ENCODE results near the gene BCAS1.

The BCAS1 gene

GRCh38 chr20:54103762-54104600, 33.6 kb upstream of the BCAS1 start:
- no peak for DNase-seq (ENCODE audit: low read depth)
- no peak overlapping the region for H3K4me3 ChIP-seq (ENCODE audit: low read depth, low read length)

GRCh38 chr20:54103067-54103761, 32.8 kb upstream of the BCAS1 start:
- DNase-seq (ENCODE audit: low read depth), result peak; percentile 23
- no peak overlapping the region for H3K4me3 ChIP-seq (ENCODE audit: low read depth, low read length)

GRCh38 chr20:54102543-54102942, 32.1 kb upstream of the BCAS1 start:
- no peak overlapping the region for H3K4me3 ChIP-seq (ENCODE audit: low read depth, low read length)
- DNase-seq (ENCODE audit: low read depth), result no peak

GRCh38 chr20:54100563-54100962, 30.2 kb upstream of the BCAS1 start:
- H3K4me3 ChIP-seq (ENCODE audit: low read depth, low read length), result no peak overlapping the region

GRCh38 chr20:54099894-54100293, 29.5 kb upstream of the BCAS1 start:
- no peak overlapping the region for H3K4me3 ChIP-seq (ENCODE audit: low read depth, low read length)
- DNase-seq (ENCODE audit: low read depth), result no peak

More at GRCh38 chr20:54100563-54100962, 30.2 kb upstream of the BCAS1 start:
- no peak for DNase-seq (ENCODE audit: low read depth)

DNA sequence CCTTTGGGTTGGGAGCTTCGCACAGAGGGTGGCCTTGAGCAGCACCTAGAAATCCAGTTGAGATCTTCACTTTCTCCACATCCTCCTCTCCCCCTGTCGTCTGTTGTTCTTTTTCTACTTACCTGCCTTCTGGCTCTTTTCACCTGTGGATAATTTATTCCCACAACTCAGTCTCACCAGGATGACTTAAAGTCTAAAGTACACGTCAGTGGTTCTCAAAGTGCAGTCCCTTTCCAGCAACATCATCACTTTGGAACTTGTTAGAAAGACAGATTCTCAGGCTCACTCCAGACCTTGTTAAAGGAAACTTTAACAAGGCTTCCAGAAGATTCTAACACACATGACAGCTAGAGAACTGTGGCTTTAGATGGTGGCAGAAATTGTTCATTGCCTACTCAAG, 27.7 kb upstream of the BCAS1 start:
- H3K4me3 ChIP-seq (ENCODE audit: low read depth, low read length), result no peak overlapping the region
- DNase-seq (ENCODE audit: low read depth), result no peak

- no peak for DNase-seq (ENCODE audit: low read depth)
- no peak overlapping the region for H3K4me3 ChIP-seq (ENCODE audit: low read depth, low read length)
Observed at GRCh38 chr20:54097236-54097529, 26.8 kb upstream of the BCAS1 start.

GRCh38 chr20:54095824-54096223, 25.4 kb upstream of the BCAS1 start:
- DNase-seq (ENCODE audit: low read depth), result no peak

DNA sequence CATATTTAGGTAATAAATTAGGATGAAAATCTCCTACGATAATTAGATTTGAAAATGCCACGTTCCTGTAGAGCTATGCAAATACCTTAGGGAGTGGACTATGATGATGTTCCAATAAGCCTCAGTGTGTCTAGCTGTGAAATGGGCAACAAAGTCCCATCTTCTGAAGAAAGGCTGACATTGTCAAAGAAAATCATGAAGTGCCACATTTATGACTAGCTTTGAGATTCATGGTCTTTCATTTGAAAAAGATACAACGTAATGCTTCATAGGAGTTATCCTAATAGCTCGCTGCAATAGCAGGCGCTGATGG, 23.8 kb upstream of the BCAS1 start:
- no peak overlapping the region for H3K4me3 ChIP-seq (ENCODE audit: low read depth, low read length)

More at GRCh38 chr20:54095824-54096223, 25.4 kb upstream of the BCAS1 start:
- H3K4me3 ChIP-seq (ENCODE audit: low read depth, low read length), result no peak overlapping the region

DNA sequence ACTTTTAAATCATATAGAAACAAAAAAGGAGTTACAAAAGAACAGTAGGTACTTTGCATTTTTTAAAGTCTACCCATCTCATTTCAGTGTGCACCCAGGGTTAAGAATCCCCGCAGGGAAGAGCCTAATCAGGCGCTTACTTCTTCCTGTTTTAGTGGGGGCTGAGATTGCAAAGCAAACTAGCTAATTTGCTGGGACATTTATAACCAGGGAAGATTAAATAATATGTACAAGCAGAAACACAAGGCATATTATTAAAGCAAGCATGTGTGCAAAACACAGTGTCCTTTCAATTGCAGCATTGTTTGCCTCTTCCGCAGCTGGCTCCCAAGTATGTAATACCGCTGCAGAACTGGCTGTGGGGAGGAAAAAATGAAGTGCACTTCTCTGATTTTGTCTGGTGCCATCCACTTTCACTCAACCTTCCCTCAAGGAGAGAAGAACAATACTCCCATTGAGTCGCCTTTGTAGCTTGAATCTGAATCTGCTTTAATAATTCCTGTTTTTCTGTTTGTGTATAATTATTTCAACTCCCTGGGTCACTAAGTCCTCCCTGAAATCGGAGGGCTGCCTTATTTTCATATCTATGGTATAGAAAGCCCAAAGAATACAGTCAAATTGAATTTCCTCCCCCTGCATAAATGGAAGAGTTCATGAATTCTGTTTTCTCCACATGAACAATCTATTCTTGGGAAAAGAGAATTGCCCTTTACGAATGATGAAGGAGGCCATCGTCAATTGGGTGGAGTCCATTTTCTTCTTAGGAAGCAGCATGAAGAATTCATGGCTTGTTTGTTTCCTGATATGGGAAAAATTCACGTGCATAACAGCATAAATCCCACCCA, 23.3 kb upstream of the BCAS1 start:
- no peak overlapping the region for H3K4me3 ChIP-seq (ENCODE audit: low read depth, low read length)
- DNase-seq (ENCODE audit: low read depth), result no peak

More for the DNA sequence above, 23.8 kb upstream of the BCAS1 start:
- DNase-seq (ENCODE audit: low read depth), result no peak

DNA sequence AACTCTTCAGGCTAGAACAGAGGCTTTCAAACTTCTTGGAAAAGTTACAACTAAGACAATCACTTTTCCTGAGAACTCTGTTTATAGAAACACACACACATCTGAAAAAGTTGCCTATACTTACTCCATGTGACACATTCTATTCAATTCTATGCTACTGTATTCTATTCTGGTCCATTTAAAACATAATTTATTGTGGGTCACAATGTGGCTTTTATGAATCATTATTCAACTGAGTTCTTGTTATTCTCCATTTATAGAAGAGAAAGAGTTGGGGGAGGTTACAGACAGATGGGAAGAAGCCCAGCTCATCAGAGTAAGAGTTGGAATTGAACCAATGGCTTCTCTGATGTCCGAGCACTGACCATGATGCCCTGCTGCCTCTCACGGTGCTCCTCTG, 21.6 kb upstream of the BCAS1 start:
- DNase-seq (ENCODE audit: low read depth), result no peak
- H3K4me3 ChIP-seq (ENCODE audit: low read depth, low read length), result no peak overlapping the region

DNA sequence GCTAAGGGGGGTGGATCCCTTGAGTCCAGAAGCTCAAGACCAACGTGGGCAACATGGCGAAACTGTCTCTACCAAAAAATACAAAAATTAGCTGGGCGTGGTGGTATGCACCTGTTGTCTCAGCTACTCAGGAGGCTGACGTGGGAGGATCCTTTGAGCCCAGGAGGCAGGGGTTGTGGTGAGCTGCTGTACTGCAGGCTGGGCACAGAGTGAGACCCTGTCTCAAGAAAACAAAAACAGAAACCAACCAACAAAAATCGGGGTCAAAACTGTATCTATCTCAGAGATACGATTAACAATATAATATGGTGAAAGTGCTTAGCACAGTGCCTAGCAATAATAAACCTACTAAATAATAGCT, 20.7 kb upstream of the BCAS1 start:
- H3K4me3 ChIP-seq (ENCODE audit: low read depth, low read length), result no peak overlapping the region
- no peak for DNase-seq (ENCODE audit: low read depth)

DNA sequence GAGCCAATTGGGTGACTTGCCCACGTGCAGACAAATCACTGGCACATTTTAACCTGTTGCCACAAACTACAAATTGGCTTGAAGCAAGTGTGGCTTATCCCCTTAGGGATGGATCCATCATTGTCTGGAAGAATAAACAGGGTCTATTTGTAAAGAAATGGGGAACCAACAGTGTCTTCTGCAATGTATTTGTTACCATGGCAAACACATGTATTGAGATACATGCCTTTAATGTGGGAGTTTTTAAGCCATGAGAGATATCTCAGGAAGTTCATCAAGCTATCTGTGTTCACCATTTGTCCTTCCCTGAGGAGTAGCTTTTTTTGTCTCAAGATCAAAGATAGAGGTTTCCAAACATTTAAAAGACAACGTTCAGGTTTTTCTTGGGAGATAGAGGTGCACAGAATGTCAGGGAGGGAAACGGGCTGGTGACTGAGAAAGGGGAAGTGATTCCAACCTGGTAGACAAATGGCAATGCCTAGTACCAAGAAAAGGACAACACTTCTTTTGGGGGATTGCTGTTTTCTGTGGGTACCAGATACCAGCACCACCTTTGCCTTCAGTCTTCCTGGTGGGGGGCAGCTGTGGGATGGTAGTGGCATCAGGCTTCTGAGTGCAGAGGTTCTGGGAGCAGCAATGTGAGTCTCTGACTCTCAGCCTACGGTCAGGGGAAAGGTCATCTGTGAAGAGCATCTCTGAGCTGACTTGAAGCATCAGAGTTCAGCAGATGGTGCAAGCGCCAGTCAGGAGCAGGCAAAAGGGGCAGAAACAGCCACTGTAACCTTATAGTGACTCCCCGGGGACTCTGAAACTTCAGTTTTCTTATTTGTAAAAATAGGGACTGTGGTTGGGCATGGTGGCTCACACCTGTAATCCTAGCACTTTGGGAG, 20.1 kb upstream of the BCAS1 start:
- H3K4me3 ChIP-seq (ENCODE audit: low read depth, low read length), result no peak overlapping the region
- no peak for DNase-seq (ENCODE audit: low read depth)

- no peak overlapping the region for H3K4me3 ChIP-seq (ENCODE audit: low read depth, low read length)
- DNase-seq (ENCODE audit: low read depth), result no peak
Observed at GRCh38 chr20:54088430-54088829, 18.0 kb upstream of the BCAS1 start.

- H3K4me3 ChIP-seq (ENCODE audit: low read depth, low read length), result no peak overlapping the region
- peak; percentile 10 for DNase-seq (ENCODE audit: low read depth)
Observed at GRCh38 chr20:54086507-54087039, 16.2 kb upstream of the BCAS1 start.

GRCh38 chr20:54085910-54086309, 15.5 kb upstream of the BCAS1 start:
- no peak for DNase-seq (ENCODE audit: low read depth)
- H3K4me3 ChIP-seq (ENCODE audit: low read depth, low read length), result no peak overlapping the region

GRCh38 chr20:54085425-54085824, 15.0 kb upstream of the BCAS1 start:
- no peak overlapping the region for H3K4me3 ChIP-seq (ENCODE audit: low read depth, low read length)
- DNase-seq (ENCODE audit: low read depth), result no peak

GRCh38 chr20:54084727-54085388, 14.5 kb upstream of the BCAS1 start:
- no peak overlapping the region for H3K4me3 ChIP-seq (ENCODE audit: low read depth, low read length)
- no peak for DNase-seq (ENCODE audit: low read depth)

GRCh38 chr20:54084193-54084592, 13.8 kb upstream of the BCAS1 start:
- no peak overlapping the region for H3K4me3 ChIP-seq (ENCODE audit: low read depth, low read length)
- no peak for DNase-seq (ENCODE audit: low read depth)
